ENCODE measurements around the gene EGFL7. TPM values are rescaled to one million over a fixed set of nuclear protein-coding genes. Genes with fewer than 3 reads are reported as not detected.
A peak's percentile ranks its signal among the peaks of the same experiment; 100 is the strongest.

EGFL7 gene
- total RNA-seq, 1 donor from 2014 or later: 384 TPM

GRCh38 chr9:136644343-136644592, 18.4 kb upstream of the EGFL7 start:
- DNase-seq (ENCODE audit: low read depth in 2 of 2): peak in 1 of 2 donors; percentile 93

DNA sequence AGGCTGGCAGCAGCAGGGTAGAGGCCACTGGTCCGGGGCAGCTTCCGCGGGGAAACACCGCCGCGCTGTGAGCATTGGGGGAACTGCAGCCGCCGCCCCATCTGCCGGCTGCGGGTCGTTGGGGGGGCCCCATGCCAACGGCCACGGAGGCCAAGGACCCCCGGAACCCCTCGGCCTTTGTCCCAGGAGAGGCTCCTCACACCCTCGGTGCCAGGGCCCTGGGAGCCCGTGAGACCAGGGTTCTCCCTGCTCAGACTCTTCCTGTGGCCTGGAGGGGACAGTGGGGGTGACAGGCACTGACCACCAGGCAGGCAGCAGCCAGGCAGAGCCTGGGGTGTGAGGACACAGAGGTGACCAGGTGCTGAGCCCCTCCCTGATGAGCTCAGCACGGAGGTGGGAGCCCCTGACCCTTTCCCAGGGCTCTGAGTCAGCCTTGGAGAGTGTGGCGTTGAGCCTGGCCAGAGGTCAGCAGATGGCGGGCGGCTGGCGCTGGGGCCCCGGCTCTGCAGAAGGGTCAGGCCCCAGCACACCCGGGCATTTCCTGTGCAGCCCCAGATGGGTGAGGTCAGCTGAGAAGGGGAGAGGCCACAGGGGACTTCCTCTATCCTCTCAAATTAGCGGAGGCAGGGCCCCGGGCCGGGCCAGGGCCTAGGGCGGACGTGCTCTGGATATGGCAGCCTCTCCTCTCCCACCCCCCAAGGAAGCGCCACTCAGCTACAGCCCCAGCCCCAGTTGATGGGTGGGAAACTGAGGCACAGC, 17.9 kb upstream of the EGFL7 start:
- DNase-seq (ENCODE audit: low read depth in 2 of 2): peak; percentile 91 to 95

DNA sequence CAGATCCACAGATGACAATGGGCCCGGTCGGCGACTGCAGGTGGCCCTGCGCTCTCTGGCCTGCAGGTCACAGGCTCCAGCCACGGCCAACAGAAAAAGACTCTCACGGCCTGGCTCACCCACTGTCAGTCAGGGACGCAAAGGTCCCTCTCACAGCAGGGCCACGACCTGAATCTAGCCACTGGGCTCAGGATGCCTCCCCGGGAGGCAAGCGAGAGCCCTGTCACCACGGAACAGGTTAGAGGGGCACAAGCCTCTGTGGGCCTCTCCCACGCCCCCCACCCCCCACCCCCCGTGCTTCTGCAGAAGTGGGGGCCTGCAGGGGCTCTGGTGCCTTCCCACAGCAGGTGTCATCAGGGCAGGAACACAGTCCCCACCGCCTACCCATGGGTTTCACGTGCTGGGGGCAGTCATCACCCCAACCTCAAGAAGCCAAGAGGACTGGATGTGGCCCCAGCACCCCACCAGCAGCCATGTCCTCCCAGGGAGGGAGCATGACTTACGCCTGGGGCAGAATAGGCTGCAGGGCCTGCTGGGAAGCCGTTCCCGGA, 17.3 kb upstream of the EGFL7 start:
- DNase-seq (ENCODE audit: low read depth in 2 of 2): no peak

- peak; percentile 97 to 99 for DNase-seq (ENCODE audit: low read depth in 2 of 2)
Measured at GRCh38 chr9:136645903-136646754, 16.6 kb upstream of the EGFL7 start.

GRCh38 chr9:136646827-136647711, 15.6 kb upstream of the EGFL7 start:
- DNase-seq (ENCODE audit: low read depth in 2 of 2): peak in 1 of 2 donors; percentile 35

DNA sequence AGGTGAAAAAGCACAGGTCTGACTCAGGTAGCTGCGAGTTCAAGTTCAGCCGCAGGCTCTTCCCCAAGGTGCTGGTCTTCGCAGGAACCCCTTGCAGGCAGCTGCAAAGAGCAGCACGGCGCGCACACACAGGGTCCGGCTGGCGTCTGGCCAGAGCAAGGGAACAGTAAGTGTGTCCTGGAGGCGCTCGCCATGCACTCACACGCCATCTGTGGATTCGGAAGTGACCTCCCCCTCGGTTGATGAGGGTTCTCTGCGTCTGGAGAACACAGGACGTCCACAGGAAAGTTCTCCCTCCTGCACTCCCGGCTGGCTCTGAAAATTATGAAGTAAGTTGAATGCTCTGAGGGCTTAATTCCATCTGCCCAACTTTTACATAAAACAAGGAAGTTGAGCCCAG, 14.0 kb upstream of the EGFL7 start:
- peak; percentile 68 to 98 for DNase-seq (ENCODE audit: low read depth in 2 of 2)

GRCh38 chr9:136650021-136650420, 12.7 kb upstream of the EGFL7 start:
- no peak for DNase-seq (ENCODE audit: low read depth in 2 of 2)

DNA sequence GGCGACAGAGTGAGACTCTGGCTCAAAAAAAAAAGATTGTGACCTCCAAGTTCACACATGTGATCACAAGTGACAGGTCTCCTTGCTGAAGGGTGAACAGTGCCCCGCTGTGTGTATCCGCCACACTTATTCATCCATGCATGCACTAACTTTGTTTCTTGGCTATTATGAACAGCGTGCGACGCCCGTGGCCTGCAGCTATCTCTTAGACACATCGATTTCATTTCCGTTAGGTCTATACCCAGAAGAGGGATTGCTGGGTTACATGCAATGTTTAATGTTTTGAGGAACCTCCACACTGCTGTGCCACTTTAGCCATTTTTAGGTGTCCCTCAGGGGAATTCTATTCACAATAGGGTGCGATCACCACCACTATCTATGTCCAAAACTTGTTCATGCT, 12.1 kb upstream of the EGFL7 start:
- no peak for DNase-seq (ENCODE audit: low read depth in 2 of 2)

DNA sequence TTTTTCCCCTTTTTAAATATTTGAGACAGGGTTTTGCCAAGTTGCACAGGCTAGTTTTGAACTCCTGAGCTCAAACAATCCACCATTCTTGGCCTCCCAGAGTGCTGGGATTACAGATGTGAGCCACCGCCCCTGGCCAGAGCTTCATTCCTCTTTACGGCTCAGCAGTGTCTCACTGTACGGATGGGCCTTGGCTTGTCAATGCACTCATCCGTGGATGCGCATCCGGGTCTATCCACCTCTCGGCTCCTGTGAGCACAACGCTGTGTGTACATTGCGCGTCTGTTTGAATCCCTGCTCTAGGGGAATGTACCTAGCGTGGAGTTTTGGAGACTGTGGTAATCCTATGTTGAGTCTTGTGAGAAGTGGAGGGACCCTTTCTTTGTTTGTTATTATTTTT, 10.9 kb upstream of the EGFL7 start:
- no peak for DNase-seq (ENCODE audit: low read depth in 2 of 2)

DNA sequence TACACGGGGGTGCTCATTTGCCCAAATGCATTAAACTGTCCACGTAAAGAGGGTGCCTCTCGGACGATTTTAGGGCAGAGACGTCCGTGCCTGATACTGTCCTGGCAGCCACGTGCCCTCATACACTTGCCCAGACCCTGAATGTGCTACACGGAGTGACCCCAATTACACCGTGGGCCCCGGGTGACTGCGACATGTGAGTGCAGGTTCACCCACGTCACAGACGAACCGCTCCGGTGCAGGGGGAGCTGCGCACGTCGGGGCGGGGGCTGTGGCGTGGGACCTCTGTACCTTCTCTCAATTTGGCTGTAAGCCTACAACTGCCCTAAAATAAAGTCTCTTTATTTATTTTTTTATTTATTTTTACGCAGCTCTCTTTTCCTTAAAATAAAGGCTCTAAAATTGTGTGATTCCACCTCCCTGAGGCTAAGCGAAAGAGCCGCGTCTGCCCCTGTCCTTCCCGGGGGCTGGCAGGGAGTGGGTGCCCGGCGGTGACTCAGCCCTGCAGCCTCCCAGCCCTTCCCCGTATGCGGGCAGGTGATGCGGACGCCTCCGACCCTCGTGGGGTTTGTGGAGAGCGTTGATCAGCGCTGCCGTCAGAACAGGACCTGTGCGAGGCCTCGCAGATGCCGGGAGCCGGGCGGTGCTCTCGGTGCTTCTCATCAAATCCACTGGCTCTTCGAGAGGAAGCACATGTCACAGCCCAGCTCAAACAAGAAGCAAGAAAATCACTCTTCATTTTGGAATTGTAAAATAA, 9.2 kb upstream of the EGFL7 start:
- DNase-seq (ENCODE audit: low read depth in 2 of 2): peak in 1 of 2 donors; percentile 43

GRCh38 chr9:136654820-136655535, 7.7 kb upstream of the EGFL7 start:
- no peak for DNase-seq (ENCODE audit: low read depth in 2 of 2)

DNA sequence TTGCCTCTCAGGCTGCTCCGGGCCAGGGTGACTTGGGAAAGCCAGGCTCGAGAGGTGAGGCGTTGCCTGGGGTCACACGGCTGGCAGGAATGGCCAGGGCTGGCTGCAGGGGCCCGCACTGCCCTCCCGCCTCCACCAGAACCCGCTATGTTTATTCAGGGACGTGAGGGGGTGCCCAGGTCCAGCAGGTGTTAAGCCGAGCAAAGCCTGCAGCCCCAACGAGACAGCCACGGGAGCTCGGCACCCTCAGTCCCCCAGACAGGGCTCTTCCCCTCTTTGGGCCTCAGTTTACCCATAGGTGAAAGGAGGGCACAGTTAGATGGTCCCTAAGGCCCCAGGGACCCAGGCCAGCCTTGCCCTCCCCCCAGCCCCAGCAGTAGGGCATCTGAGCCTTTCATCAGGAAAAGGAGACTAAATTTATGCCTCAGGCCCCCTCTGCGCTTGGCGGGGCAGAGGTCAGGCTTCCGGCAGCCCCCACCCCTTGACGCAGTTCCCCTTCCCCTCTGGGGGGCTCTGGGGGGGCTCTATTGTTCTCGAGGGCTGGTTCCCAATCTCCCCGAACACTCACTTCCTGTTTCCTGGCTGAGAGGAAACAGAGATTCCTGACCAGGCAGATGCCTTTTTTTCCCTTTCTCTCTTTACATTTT, 7.1 kb upstream of the EGFL7 start:
- DNase-seq (ENCODE audit: low read depth in 2 of 2): peak; percentile 97 to 98

GRCh38 chr9:136656183-136656738, 6.5 kb upstream of the EGFL7 start:
- DNase-seq (ENCODE audit: low read depth in 2 of 2): no peak

DNA sequence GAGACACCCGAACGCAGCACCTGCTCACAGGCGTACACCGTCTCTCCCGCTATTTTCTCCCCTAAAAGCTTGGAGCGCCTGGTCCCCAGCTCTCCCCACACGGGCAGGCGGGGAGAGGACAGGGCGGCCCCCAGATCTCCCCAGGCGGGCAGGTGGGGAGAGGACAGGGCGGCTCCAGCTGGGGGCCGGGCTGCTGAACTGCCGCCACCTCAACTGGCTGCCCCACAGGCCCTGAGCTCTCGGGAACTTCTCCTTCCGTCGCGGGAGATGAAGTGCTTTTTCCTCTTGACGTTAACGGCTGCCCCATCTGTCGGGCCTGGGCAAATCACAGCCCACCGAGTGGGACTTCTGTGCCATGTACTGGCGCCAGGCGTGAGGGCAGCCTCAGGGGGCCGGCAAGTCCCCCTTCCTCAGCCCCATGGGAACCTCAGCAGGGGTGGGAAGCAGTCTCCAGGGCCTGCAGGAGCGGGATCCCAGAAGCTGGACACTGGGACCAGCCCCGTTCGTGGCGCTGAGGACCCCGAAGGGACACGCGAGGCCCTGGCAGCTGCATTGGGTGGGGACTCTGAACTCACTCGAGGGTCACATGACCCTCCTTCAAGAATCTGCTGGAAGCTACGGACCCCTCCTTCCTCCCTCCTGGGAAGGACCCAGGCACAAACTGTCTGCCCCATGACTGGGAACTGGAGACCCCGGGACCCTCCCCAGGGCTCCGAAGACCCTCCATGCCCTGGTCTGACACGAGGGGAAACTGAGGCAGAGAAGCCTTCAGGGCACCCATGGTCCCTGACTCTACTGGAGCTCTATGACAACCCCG, 5.7 kb upstream of the EGFL7 start:
- DNase-seq (ENCODE audit: low read depth in 2 of 2): peak; percentile 56 to 66

DNA sequence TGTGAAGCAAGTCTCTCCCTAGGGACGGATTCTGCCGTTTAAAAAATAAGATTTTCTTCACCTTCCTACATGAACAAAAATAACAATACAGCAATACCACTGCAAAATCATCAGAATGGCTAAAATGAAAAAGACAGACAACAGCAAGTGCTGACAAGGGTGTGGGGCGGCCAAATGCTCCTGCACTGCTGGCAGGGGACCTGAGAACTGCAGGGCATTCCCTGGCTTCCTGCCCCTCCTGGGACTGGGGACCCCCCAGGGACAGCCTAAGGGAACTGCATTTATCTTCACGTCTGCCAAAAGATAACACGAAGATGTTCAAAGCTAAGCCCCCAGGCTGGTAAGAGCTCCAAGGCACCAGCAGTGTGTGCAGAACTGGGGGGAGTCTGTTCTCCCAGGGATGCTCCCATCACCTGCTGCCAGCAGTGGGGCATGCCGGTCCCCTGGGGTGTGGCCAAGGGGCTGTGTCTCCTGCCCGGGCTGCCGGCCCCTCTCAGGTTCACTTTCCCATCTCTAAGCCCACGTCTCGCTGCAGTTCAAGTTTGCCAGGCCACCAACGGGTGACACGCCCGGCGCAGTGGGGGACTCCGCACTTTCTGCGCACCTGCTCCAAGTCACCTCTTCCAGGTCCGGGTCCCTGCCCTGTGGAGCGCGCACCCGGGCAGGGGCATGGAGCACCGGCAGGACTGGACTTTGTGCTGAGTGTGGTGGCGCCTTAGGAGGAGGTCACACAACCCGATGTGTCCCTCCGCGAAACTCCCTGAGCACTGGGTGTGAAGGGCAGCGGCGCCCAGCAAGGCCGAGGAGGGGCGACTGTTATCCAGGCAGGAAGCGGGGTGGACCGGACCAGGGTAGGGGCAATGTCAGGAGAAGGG, 4.5 kb upstream of the EGFL7 start:
- no peak for DNase-seq (ENCODE audit: low read depth in 2 of 2)

DNA sequence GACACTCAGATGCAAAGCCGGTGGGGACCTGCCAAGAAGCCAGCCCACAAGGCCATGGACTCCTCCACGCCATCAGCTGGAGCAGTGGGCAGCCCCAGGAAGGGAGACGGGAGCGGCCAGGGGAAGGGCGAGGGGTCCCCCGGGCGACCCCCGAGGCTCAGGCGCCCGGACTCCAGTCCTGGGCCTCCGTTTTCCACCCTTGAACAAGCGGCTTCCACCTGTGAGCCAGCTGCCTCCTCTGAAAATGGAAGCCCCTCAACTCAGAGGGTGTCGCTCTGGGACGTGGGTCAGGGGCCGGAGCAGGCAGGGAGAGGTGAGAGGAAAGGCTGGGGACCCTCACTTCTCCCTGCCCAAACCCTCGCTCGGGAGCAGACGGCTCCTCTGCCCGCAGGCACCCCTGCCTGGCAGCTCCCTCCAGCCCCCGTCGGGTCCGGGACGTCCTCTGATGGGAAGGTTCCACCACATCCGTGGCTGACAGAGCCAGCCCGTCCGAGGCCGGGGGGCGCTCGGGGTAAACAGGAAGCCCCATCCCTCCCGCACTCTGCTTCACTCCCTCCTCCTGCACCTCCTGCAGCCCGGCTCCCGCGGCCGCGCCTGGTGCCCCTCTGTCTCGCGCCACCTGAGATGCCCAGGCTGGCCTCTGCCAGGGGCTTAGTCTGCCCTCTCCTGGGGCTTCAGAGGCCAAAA, 3.7 kb upstream of the EGFL7 start:
- peak; percentile 51 to 73 for DNase-seq (ENCODE audit: low read depth in 2 of 2)
